H9 (cell line): ENCODE measurements around the gene NFASC. TPM values are rescaled to one million over a fixed set of nuclear protein-coding genes. Genes with fewer than 3 reads are reported as not detected.

Experiments
- DNase-seq: peaks from one replicate; pipeline ENCODE4 v3.0.0-alpha.2; 2017
- H2AFZ ChIP-seq: one replicate; pipeline ENCODE4 v1.6.1; 2013; ENCODE audit warnings: mild to moderate bottlenecking, low read length, control low read depth, moderate library complexity
- H2AK5ac ChIP-seq: 2 replicates; pipeline ENCODE4 v1.6.1; 2013; ENCODE audit warnings: low read length, control low read depth, mixed read lengths; ENCODE audit not compliant: insufficient read length
- H2BK120ac ChIP-seq: one replicate; pipeline ENCODE4 v1.6.1; 2013; ENCODE audit warnings: low read depth, mild to moderate bottlenecking, low read length, control low read depth, inconsistent platforms; ENCODE audit not compliant: poor library complexity, severe bottlenecking
- H2BK12ac ChIP-seq: 2 replicates; pipeline ENCODE4 v1.6.1; 2013; ENCODE audit warnings: low read length, control low read depth, mixed read lengths, low read depth; ENCODE audit not compliant: insufficient read length
- H2BK15ac ChIP-seq: 2 replicates; pipeline ENCODE4 v1.6.1; 2013; ENCODE audit warnings: low read depth, low read length, control low read depth
- H2BK20ac ChIP-seq: one replicate; pipeline ENCODE4 v1.6.1; 2013; ENCODE audit warnings: low read depth, mild to moderate bottlenecking, low read length, control low read depth, inconsistent platforms; ENCODE audit not compliant: poor library complexity, severe bottlenecking
- H2BK5ac ChIP-seq: 2 replicates; pipeline ENCODE4 v1.6.1; 2013; ENCODE audit warnings: low read length, control low read depth, mixed read lengths; ENCODE audit not compliant: insufficient read length
- H3K14ac ChIP-seq: 2 replicates; pipeline ENCODE4 v1.6.1; 2013; ENCODE audit warnings: low read length, control low read depth; ENCODE audit not compliant: insufficient read depth
- H3K18ac ChIP-seq: 2 replicates; pipeline ENCODE4 v1.6.1; 2013; ENCODE audit warnings: low read depth, mild to moderate bottlenecking, mixed read lengths, low read length, control low read depth; ENCODE audit not compliant: insufficient read length
- H3K23ac ChIP-seq: 2 replicates; pipeline ENCODE4 v1.6.1; 2013; ENCODE audit warnings: low read length, control low read depth, mixed read lengths, low read depth; ENCODE audit not compliant: insufficient read length
- H3K23me2 ChIP-seq: 2 replicates; pipeline ENCODE4 v1.6.1; 2013; ENCODE audit warnings: low read depth, mild to moderate bottlenecking, mixed read lengths, low read length, control low read depth; ENCODE audit not compliant: insufficient read length, poor library complexity, severe bottlenecking
- H3K27ac ChIP-seq: 2 replicates; pipeline ENCODE4 v1.5.1; 2013; ENCODE audit warnings: low read length, control low read depth, mixed read lengths, low read depth; ENCODE audit not compliant: insufficient read length
- H3K27me3 ChIP-seq: 2 replicates; pipeline ENCODE4 v1.6.1; 2013; ENCODE audit warnings: low read length, control low read depth, inconsistent platforms; ENCODE audit not compliant: insufficient read depth
- H3K4ac ChIP-seq: 2 replicates; pipeline ENCODE4 v1.6.1; 2013; ENCODE audit warnings: low read depth, mild to moderate bottlenecking, control low read depth, inconsistent platforms, low read length, moderate library complexity
- H3K4me1 ChIP-seq: 2 replicates; pipeline ENCODE4 v1.6.1; 2013; ENCODE audit warnings: low read length, control low read depth, inconsistent platforms; ENCODE audit not compliant: insufficient read depth
- H3K4me2 ChIP-seq: 2 replicates; pipeline ENCODE4 v1.6.1; 2013; ENCODE audit warnings: low read length, control low read depth, mixed read lengths; ENCODE audit not compliant: insufficient read length, insufficient read depth
- H3K56ac ChIP-seq: 2 replicates; pipeline ENCODE4 v1.6.1; 2013; ENCODE audit warnings: low read depth, mild to moderate bottlenecking, mixed read lengths, low read length, control low read depth; ENCODE audit not compliant: insufficient read length
- H3K79me1 ChIP-seq: 2 replicates; pipeline ENCODE4 v1.6.1; 2013; ENCODE audit warnings: low read depth, mild to moderate bottlenecking, moderate library complexity, low read length, control low read depth, inconsistent platforms; ENCODE audit not compliant: insufficient read depth, poor library complexity, severe bottlenecking
- H3K79me2 ChIP-seq: 2 replicates; pipeline ENCODE4 v1.6.1; 2013; ENCODE audit warnings: low read length, control low read depth, inconsistent platforms; ENCODE audit not compliant: insufficient read depth
- H3K9ac ChIP-seq: 2 replicates; pipeline ENCODE4 v1.6.1; 2013; ENCODE audit warnings: low read length, control low read depth, mixed read lengths; ENCODE audit not compliant: insufficient read length; ENCODE audit errors: extremely low read depth
- H3K9me3 ChIP-seq: one replicate; pipeline ENCODE4 v1.6.1; 2013; ENCODE audit warnings: low read depth, low read length, inconsistent platforms; ENCODE audit not compliant: control insufficient read depth
- H3T11ph ChIP-seq: one replicate; pipeline ENCODE4 v1.6.1; 2013; ENCODE audit warnings: mild to moderate bottlenecking, low read length, control low read depth, inconsistent platforms
- H4K20me1 ChIP-seq: one replicate; pipeline ENCODE4 v1.6.1; 2013; ENCODE audit not compliant: control insufficient read depth, insufficient read length, insufficient read depth
- H4K5ac ChIP-seq: 2 replicates; pipeline ENCODE4 v1.6.1; 2013; ENCODE audit warnings: low read depth, mild to moderate bottlenecking, mixed read lengths, low read length, control low read depth; ENCODE audit not compliant: insufficient read length
- H4K8ac ChIP-seq: replicated peaks from 2 replicates; pipeline ENCODE4 v1.6.1; 2013; ENCODE audit warnings: low read length, control low read depth, mixed read lengths, low read depth; ENCODE audit not compliant: insufficient read length
- H4K91ac ChIP-seq: 2 replicates; pipeline ENCODE4 v1.6.1; 2013; ENCODE audit warnings: low read depth, mild to moderate bottlenecking, moderate library complexity, mixed read lengths, low read length, control low read depth; ENCODE audit not compliant: insufficient read length
- H3K27ac Mint-ChIP-seq, 3 experiments: 2 replicates in 2 of 3; 3 replicates in 1 of 3; pipeline ENCODE4 v1.8.0; 2020 to 2021; ENCODE audit warnings: mixed read lengths in 3 of 3, mild to moderate bottlenecking in 1 of 3, moderate library complexity in 1 of 3
- H3K27me3 Mint-ChIP-seq: 2 replicates; pipeline ENCODE4 v1.8.0; 2021; ENCODE audit warnings: low read depth, mild to moderate bottlenecking, moderate library complexity, mixed read lengths
- H3K36me3 Mint-ChIP-seq, 3 experiments: 2 replicates in 2 of 3; 3 replicates in 1 of 3; pipeline ENCODE4 v1.8.0; 2020 to 2021; ENCODE audit warnings: low read depth in 3 of 3, mixed read lengths in 3 of 3; ENCODE audit not compliant: insufficient read depth in 1 of 3
- H3K4me1 Mint-ChIP-seq, 2 experiments: 2 replicates each; pipeline ENCODE4 v1.8.0; 2020; ENCODE audit warnings: mixed read lengths in 2 of 2
- H3K4me3 Mint-ChIP-seq, 2 experiments: 2 replicates in 1 of 2; 3 replicates in 1 of 2; pipeline ENCODE4 v1.8.0; 2020 to 2021; ENCODE audit warnings: mild to moderate bottlenecking in 2 of 2, mixed read lengths in 2 of 2, moderate library complexity in 1 of 2
- H3K9me3 Mint-ChIP-seq, 2 experiments: 2 replicates in 1 of 2; 3 replicates in 1 of 2; pipeline ENCODE4 v1.8.0; 2020; ENCODE audit warnings: mild to moderate bottlenecking in 2 of 2, mixed read lengths in 2 of 2, moderate library complexity in 1 of 2
- CTCF ChIP-seq: fragments of 200-600 bp; sonication (generic); conservative IDR thresholded peaks from 3 replicates; pipeline ENCODE4 v1.8.0; 2021; ENCODE audit warnings: antibody characterized with exemption, mild to moderate bottlenecking
- WGBS: extraction: QIAGEN DNeasy Blood & Tissue Kit; methylation state at CpG from one replicate; pipeline ENCODE4 v1.1.7; 2013; ENCODE audit warnings: missing lambda C conversion rate, low lambda C conversion rate, mixed read lengths; ENCODE audit not compliant: insufficient read length; ENCODE audit errors: extremely low coverage; 5-methylcytosine and 5-hydroxymethylcytosine counted together
- total RNA-seq: library from RNA; stranded (reverse); gene quantifications from 2 replicates; pipeline ENCODE4 v1.2.1, GENCODE V29; 2021

NFASC gene
- total RNA-seq, 1 experiment from 2014 or later: 5.0 TPM

- Mint-ChIP-seq H3K36me3 (peaks cover 0 to 2% (median 1%) of the 10 kb centered on the region in 3 experiments; a peak in 5 of 7 replicates), H3K27me3 (no peaks in the 10 kb centered on the region), H3K9me3 (peaks cover 2% of the 10 kb centered on the region in 2 experiments; a peak in 3 of 5 replicates), H3K27ac (peak overlapping the region; percentile 35 to 97 (median 87); a peak in 6 of 7 replicates), H3K4me3 (peak overlapping the region in 1 of 2 experiments; percentile 60; a peak in 3 of 5 replicates), H3K4me1 (peaks cover 58 to 63% of the 10 kb centered on the region in 2 experiments)
- no peak for TF ChIP-seq CTCF
- H3K18ac ChIP-seq: peak overlapping the region; percentile 47
- no peaks in the 10 kb centered on the region for H3K23me2 ChIP-seq
- H4K20me1 ChIP-seq: no peaks in the 10 kb centered on the region
- H2BK5ac ChIP-seq: no peak overlapping the region
- no peaks in the 10 kb centered on the region for H3K9me3 ChIP-seq
- no peak overlapping the region for H2AFZ ChIP-seq
- H4K8ac ChIP-seq: no peak overlapping the region
- no peak overlapping the region for H3K4ac ChIP-seq
- no CpG with 5 or more reads among the region's 10 CpGs for WGBS
- H2BK15ac ChIP-seq: no peak overlapping the region
- no peak overlapping the region for H3K4me2 ChIP-seq
- H4K5ac ChIP-seq: no peak overlapping the region
- no peak overlapping the region for H2BK20ac ChIP-seq
- H2AK5ac ChIP-seq: no peak overlapping the region
- no peak overlapping the region for H3K56ac ChIP-seq
- H3K9ac ChIP-seq: no peak overlapping the region
- no peak overlapping the region for H4K91ac ChIP-seq
- peak overlapping the region; percentile 2 for H2BK12ac ChIP-seq
- H2BK120ac ChIP-seq: no peak overlapping the region
- H3K27me3 ChIP-seq: no peaks in the 10 kb centered on the region
- H3K79me2 ChIP-seq: no peaks in the 10 kb centered on the region
- no peaks in the 10 kb centered on the region for H3K79me1 ChIP-seq
- no peak overlapping the region for H3T11ph ChIP-seq
- peak overlapping the region; percentile 46 for H3K27ac ChIP-seq
- H3K23ac ChIP-seq: no peak overlapping the region
- peak; percentile 50 for DNase-seq
- H3K4me1 ChIP-seq: peaks cover 28% of the 10 kb centered on the region
- peak overlapping the region; percentile 41; the same call in 1 of the 2 replicates for H3K14ac ChIP-seq
Measured at GRCh38 chr1:204923201-204923600, 52.5 kb downstream of the NFASC start.
